ENCODE measurements around the gene EPB41L2. TPM values are rescaled to one million over a fixed set of nuclear protein-coding genes. Genes with fewer than 3 reads are reported as not detected.

Gene EPB41L2
- total RNA-seq, 1 donor from 2014 or later = 3.2 TPM

- no peak for TF ChIP-seq CTCF (IDR thresholded peaks at IDR 0.05; ENCODE audit: insufficient read depth, low read length, severe bottlenecking)
- DNase-seq (ENCODE audit: low read depth) (no peak), FAIRE-seq (no peak)
- Histone ChIP-seq H3K27me3 (ENCODE audit: control insufficient read depth, insufficient read depth, low read length) (no peaks in the 10 kb centered on the region), H3K36me3 (ENCODE audit: control insufficient read depth, insufficient read depth, low read length) (no peaks in the 10 kb centered on the region), H3K4me3 (ENCODE audit: low read depth, low read length) (no peak overlapping the region)
Observed at GRCh38 chr6:131065824-131066171, 2.8 kb upstream of the EPB41L2 start.

- DNase-seq (ENCODE audit: low read depth) (peak; percentile 38), FAIRE-seq (no peak)
- Histone ChIP-seq H3K4me3 (ENCODE audit: low read depth, low read length) (no peak overlapping the region), H3K36me3 (ENCODE audit: control insufficient read depth, insufficient read depth, low read length) (no peaks in the 10 kb centered on the region), H3K27me3 (ENCODE audit: control insufficient read depth, insufficient read depth, low read length) (no peaks in the 10 kb centered on the region)
- no peak for TF ChIP-seq CTCF (IDR thresholded peaks at IDR 0.05; ENCODE audit: insufficient read depth, low read length, severe bottlenecking)
Observed at GRCh38 chr6:131065112-131065823, 2.2 kb upstream of the EPB41L2 start.

GRCh38 chr6:131063764-131064272 is 773 bp upstream of the EPB41L2 start:
- no peak for TF ChIP-seq CTCF (IDR thresholded peaks at IDR 0.05; ENCODE audit: insufficient read depth, low read length, severe bottlenecking)
- no peak for DNase-seq (ENCODE audit: low read depth)
- H3K27me3 ChIP-seq (ENCODE audit: control insufficient read depth, insufficient read depth, low read length) = no peaks in the 10 kb centered on the region
- peak overlapping the region; percentile 74 for H3K4me3 ChIP-seq (ENCODE audit: low read depth, low read length)
- H3K36me3 ChIP-seq (ENCODE audit: control insufficient read depth, insufficient read depth, low read length) = no peaks in the 10 kb centered on the region
- no peak for FAIRE-seq

GRCh38 chr6:131062241-131063027 is 611 bp downstream of the EPB41L2 start:
- DNase-seq (ENCODE audit: low read depth) = no peak
- no peak for TF ChIP-seq CTCF (IDR thresholded peaks at IDR 0.05; ENCODE audit: insufficient read depth, low read length, severe bottlenecking)
- peak overlapping the region; percentile 74 for H3K4me3 ChIP-seq (ENCODE audit: low read depth, low read length)
- no peaks in the 10 kb centered on the region for H3K36me3 ChIP-seq (ENCODE audit: control insufficient read depth, insufficient read depth, low read length)
- no peaks in the 10 kb centered on the region for H3K27me3 ChIP-seq (ENCODE audit: control insufficient read depth, insufficient read depth, low read length)
- no peak for FAIRE-seq

GRCh38 chr6:131061751-131062119 is 1.3 kb downstream of the EPB41L2 start:
- Histone ChIP-seq H3K4me3 (ENCODE audit: low read depth, low read length) (peak overlapping the region; percentile 74), H3K27me3 (ENCODE audit: control insufficient read depth, insufficient read depth, low read length) (no peaks in the 10 kb centered on the region), H3K36me3 (ENCODE audit: control insufficient read depth, insufficient read depth, low read length) (no peaks in the 10 kb centered on the region)
- no peak for DNase-seq (ENCODE audit: low read depth)
- no peak for FAIRE-seq
- TF ChIP-seq CTCF (IDR thresholded peaks at IDR 0.05; ENCODE audit: insufficient read depth, low read length, severe bottlenecking) = no peak

All from bronchial epithelial cell (primary cell).